Parathyroid adenoma (tissue), 2 donors: ENCODE data around the gene TRIM26.

Source experiments
- H2AFZ ChIP-seq: fragments of 300-600 bp; sonication (generic); one replicate; pipeline ENCODE4 v1.7.0; 2017; ENCODE audit warnings: antibody characterized with exemption, mild to moderate bottlenecking
- H3K27ac ChIP-seq: fragments of 300-600 bp; sonication (generic); one replicate; pipeline ENCODE4 v1.7.0; 2017
- H3K27me3 ChIP-seq: fragments of 300-600 bp; sonication (generic); one replicate; pipeline ENCODE4 v1.7.0; 2017; ENCODE audit warnings: low read length; ENCODE audit not compliant: control insufficient read depth, insufficient read depth
- H3K36me3 ChIP-seq: fragments of 300-600 bp; sonication (generic); one replicate; pipeline ENCODE4 v1.7.0; 2017; ENCODE audit warnings: low read length; ENCODE audit not compliant: control insufficient read depth, insufficient read depth
- H3K4me1 ChIP-seq: fragments of 300-600 bp; sonication (generic); one replicate; pipeline ENCODE4 v1.7.0; 2017; ENCODE audit warnings: control low read depth
- H3K4me2 ChIP-seq: fragments of 300-600 bp; sonication (generic); one replicate; pipeline ENCODE4 v1.7.0; 2017; ENCODE audit warnings: low read length
- H3K4me3 ChIP-seq: fragments of 300-600 bp; sonication (generic); one replicate; pipeline ENCODE4 v1.7.0; 2017; ENCODE audit warnings: low read depth, low read length
- H3K79me2 ChIP-seq: fragments of 300-600 bp; sonication (generic); one replicate; pipeline ENCODE4 v1.7.0; 2017; ENCODE audit warnings: control low read depth
- H3K9ac ChIP-seq: fragments of 300-600 bp; sonication (generic); one replicate; pipeline ENCODE4 v1.7.0; 2017; ENCODE audit warnings: mild to moderate bottlenecking
- H3K9me3 ChIP-seq: fragments of 300-600 bp; sonication (generic); one replicate; pipeline ENCODE4 v1.7.0; 2017; ENCODE audit warnings: low read length; ENCODE audit not compliant: control insufficient read depth
- CTCF ChIP-seq: fragments of 300-600 bp; sonication (generic); IDR thresholded peaks from one replicate; pipeline ENCODE4 v1.7.0; 2017; ENCODE audit warnings: antibody characterized with exemption, mild to moderate bottlenecking
- donor health status: primary hyperparathyroidism.

TRIM26 gene

GRCh38 chr6:30158475-30159040 lies 54.6 kb downstream of the TRIM26 start:
- Histone ChIP-seq H3K27me3 (no peaks in the 10 kb centered on the region), H3K9me3 (no peaks in the 10 kb centered on the region), H3K9ac (no peak overlapping the region), H3K4me1 (no peaks in the 10 kb centered on the region), H2AFZ (no peak overlapping the region), H3K36me3 (no peaks in the 10 kb centered on the region), H3K4me2 (no peak overlapping the region), H3K27ac (no peak overlapping the region), H3K79me2 (no peaks in the 10 kb centered on the region), H3K4me3 (no peak overlapping the region)
- TF ChIP-seq CTCF, result no peak

GRCh38 chr6:30157999-30158398 lies 55.2 kb downstream of the TRIM26 start:
- TF ChIP-seq CTCF, result no peak
- no peak overlapping the region for H3K9ac ChIP-seq
- H3K4me3 ChIP-seq, result no peak overlapping the region
- no peak overlapping the region for H3K4me2 ChIP-seq
- no peak overlapping the region for H2AFZ ChIP-seq
- H3K9me3 ChIP-seq, result no peaks in the 10 kb centered on the region
- H3K36me3 ChIP-seq, result no peaks in the 10 kb centered on the region
- H3K27me3 ChIP-seq, result no peaks in the 10 kb centered on the region
- no peaks in the 10 kb centered on the region for H3K4me1 ChIP-seq
- H3K79me2 ChIP-seq, result no peaks in the 10 kb centered on the region
- H3K27ac ChIP-seq, result no peak overlapping the region

- Histone ChIP-seq H3K27me3 (no peaks in the 10 kb centered on the region), H2AFZ (no peak overlapping the region), H3K27ac (no peak overlapping the region), H3K4me1 (no peaks in the 10 kb centered on the region), H3K9me3 (no peaks in the 10 kb centered on the region), H3K4me2 (no peak overlapping the region), H3K79me2 (no peaks in the 10 kb centered on the region), H3K4me3 (no peak overlapping the region), H3K9ac (no peak overlapping the region), H3K36me3 (no peaks in the 10 kb centered on the region)
- no peak for TF ChIP-seq CTCF
Measured at GRCh38 chr6:30157581-30157980, 55.6 kb downstream of the TRIM26 start.

GRCh38 chr6:30156774-30157173 lies 56.4 kb downstream of the TRIM26 start:
- no peak for TF ChIP-seq CTCF
- Histone ChIP-seq H2AFZ (no peak overlapping the region), H3K4me3 (no peak overlapping the region), H3K9me3 (no peaks in the 10 kb centered on the region), H3K4me2 (no peak overlapping the region), H3K27ac (no peak overlapping the region), H3K36me3 (no peaks in the 10 kb centered on the region), H3K27me3 (no peaks in the 10 kb centered on the region), H3K4me1 (no peaks in the 10 kb centered on the region), H3K79me2 (no peaks in the 10 kb centered on the region), H3K9ac (no peak overlapping the region)

GRCh38 chr6:30156262-30156599 lies 57.0 kb downstream of the TRIM26 start:
- Histone ChIP-seq H3K79me2 (no peaks in the 10 kb centered on the region), H3K4me2 (no peak overlapping the region), H3K4me3 (no peak overlapping the region), H3K9ac (no peak overlapping the region), H3K4me1 (no peaks in the 10 kb centered on the region), H3K27me3 (no peaks in the 10 kb centered on the region), H3K27ac (no peak overlapping the region), H2AFZ (no peak overlapping the region), H3K36me3 (no peaks in the 10 kb centered on the region), H3K9me3 (no peaks in the 10 kb centered on the region)
- TF ChIP-seq CTCF, result no peak
